Caco-2 (cell line): ENCODE results near the gene FMN1. TPM values are rescaled to one million over a fixed set of nuclear protein-coding genes. Genes with fewer than 3 reads are reported as not detected.

Experiments used
- BruUV-seq: library from RNA; stranded (reverse); fragments of 400-500 nt; replicated peaks from 2 replicates; lab custom pipeline; 2021; lab: Mats Ljungman, UMichigan
- CTCF ChIA-PET: fragments of 300-600 bp; sonication (Branson Sonifier 250); formaldehyde crosslinking; loops from one replicate; lab custom pipeline; 2022; ENCODE audit warnings: antibody characterized with exemption; lab: Charles Lee
- POLR2A ChIA-PET: fragments of 300-600 bp; sonication (Branson Sonifier 250); formaldehyde crosslinking; loops from one replicate; lab custom pipeline; 2022; ENCODE audit warnings: antibody characterized with exemption; lab: Charles Lee
- DNase-seq, 2 experiments: peaks; one replicate each; pipeline versions ENCODE4 v3.0.0 to v3.0.0-alpha.2; 2020 to 2022
- H3K27me3 ChIP-seq: replicated peaks from 2 replicates; pipeline ENCODE4 v1.6.0; 2011; ENCODE audit warnings: low read length; ENCODE audit not compliant: control insufficient read depth, insufficient read depth
- H3K36me3 ChIP-seq: 2 replicates; pipeline ENCODE4 v1.5.1; 2011; ENCODE audit warnings: low read length; ENCODE audit not compliant: control insufficient read depth, insufficient read depth
- H3K4me1 ChIP-seq: fragments of 250-450 bp; sonication (Bioruptor Pico); 2 replicates; pipeline ENCODE4 v1.5.1; 2020; ENCODE audit warnings: mild to moderate bottlenecking
- H3K4me3 ChIP-seq: 2 replicates; pipeline ENCODE4 v1.5.1; 2011; ENCODE audit warnings: low read depth, mild to moderate bottlenecking, control low read depth, low read length
- H3K9me3 ChIP-seq: fragments of 250-450 bp; sonication (Bioruptor Pico); 2 replicates; pipeline ENCODE4 v1.5.1; 2020; ENCODE audit warnings: mild to moderate bottlenecking, moderate library complexity
- H3K27ac Mint-ChIP-seq: one replicate; pipeline ENCODE4 v1.8.0; 2022; ENCODE audit warnings: mixed read lengths; ENCODE audit not compliant: unreplicated experiment
- H3K27me3 Mint-ChIP-seq: one replicate; pipeline ENCODE4 v1.8.0; 2022; ENCODE audit warnings: mixed read lengths; ENCODE audit not compliant: insufficient read depth, unreplicated experiment
- H3K36me3 Mint-ChIP-seq: one replicate; pipeline ENCODE4 v1.8.0; 2022; ENCODE audit warnings: mild to moderate bottlenecking, mixed read lengths; ENCODE audit not compliant: insufficient read depth, unreplicated experiment
- H3K4me1 Mint-ChIP-seq: one replicate; pipeline ENCODE4 v1.8.0; 2022; ENCODE audit warnings: low read depth, mixed read lengths; ENCODE audit not compliant: unreplicated experiment
- H3K4me3 Mint-ChIP-seq: one replicate; pipeline ENCODE4 v1.8.0; 2022; ENCODE audit warnings: mild to moderate bottlenecking, moderate library complexity, mixed read lengths; ENCODE audit not compliant: unreplicated experiment
- H3K9me3 Mint-ChIP-seq: one replicate; pipeline ENCODE4 v1.8.0; 2022; ENCODE audit warnings: mixed read lengths; ENCODE audit not compliant: unreplicated experiment
- CTCF ChIP-seq, 2 experiments: fragments of 200-600 bp in 1 of 2; IDR thresholded peaks; 1 replicate in 1 of 2; 2 replicates in 1 of 2; pipeline versions ENCODE4 v1.5.1 to v1.8.0; 2011 to 2022; ENCODE audit warnings: antibody characterized with exemption in 1 of 2, control low read depth in 1 of 2, inconsistent platforms in 1 of 2, low read depth in 1 of 2, low read length in 1 of 2, mild to moderate bottlenecking in 1 of 2, moderate library complexity in 1 of 2; ENCODE audit not compliant: insufficient read depth in 1 of 2, severe bottlenecking in 1 of 2, unreplicated experiment in 1 of 2
- intact Hi-C: fragments of 100-400 bp; cut with micrococcal nuclease; formaldehyde crosslinking; loops from one replicate; pipeline ENCODE4 v1.10.0; 2022; ENCODE audit not compliant: unreplicated experiment
- total RNA-seq: library from RNA; stranded (reverse); gene quantifications from 2 replicates; pipeline ENCODE4 v1.2.3, GENCODE V29; 2022

FMN1 gene
- total RNA-seq, 1 experiment from 2014 or later = 1.6 TPM

GRCh38 chr15:32861761-32862160 lies 332.8 kb downstream of the FMN1 start:
- TF ChIP-seq CTCF (IDR thresholded peaks at IDR 0.05; ENCODE audit: insufficient read depth in 1 of 2, low read depth in 1 of 2, low read length in 1 of 2, severe bottlenecking in 1 of 2, unreplicated experiment in 1 of 2) = no peak
- no TSS peak for BruUV-seq
- no peak overlapping the region for H3K4me3 Mint-ChIP-seq
- CTCF ChIA-PET = interaction anchor here (1.1 kb wide), 1 partner anchor 18 kb away, joined by 3 read pairs; no protein-coding TSS in a partner anchor
- intact Hi-C loops = no loop called here
- H3K27ac Mint-ChIP-seq = no peak overlapping the region
- no peak overlapping the region for H3K4me3 ChIP-seq
- no peaks in the 10 kb centered on the region for H3K9me3 ChIP-seq
- H3K36me3 Mint-ChIP-seq = no peaks in the 10 kb centered on the region
- no peaks in the 10 kb centered on the region for H3K27me3 ChIP-seq
- no peaks in the 10 kb centered on the region for H3K27me3 Mint-ChIP-seq
- H3K9me3 Mint-ChIP-seq = no peaks in the 10 kb centered on the region
- H3K4me1 ChIP-seq = peaks cover 5% of the 10 kb centered on the region
- POLR2A ChIA-PET = no interaction called here
- H3K36me3 ChIP-seq = no peaks in the 10 kb centered on the region
- DNase-seq = no peak
- peaks cover 4% of the 10 kb centered on the region for H3K4me1 Mint-ChIP-seq

- no peak for DNase-seq
- intact Hi-C loops = no loop called here
- H3K4me3 ChIP-seq = no peak overlapping the region
- H3K4me1 ChIP-seq = peaks cover 4% of the 10 kb centered on the region
- CTCF ChIA-PET = interaction anchor here (1.1 kb wide), 1 partner anchor 17 kb away, joined by 3 read pairs; no protein-coding TSS in a partner anchor
- no peak for TF ChIP-seq CTCF (IDR thresholded peaks at IDR 0.05; ENCODE audit: insufficient read depth in 1 of 2, low read depth in 1 of 2, low read length in 1 of 2, severe bottlenecking in 1 of 2, unreplicated experiment in 1 of 2)
- no peaks in the 10 kb centered on the region for H3K27me3 ChIP-seq
- H3K9me3 Mint-ChIP-seq = no peaks in the 10 kb centered on the region
- no peak overlapping the region for H3K4me3 Mint-ChIP-seq
- H3K36me3 Mint-ChIP-seq = no peaks in the 10 kb centered on the region
- H3K9me3 ChIP-seq = no peaks in the 10 kb centered on the region
- POLR2A ChIA-PET = no interaction called here
- no peaks in the 10 kb centered on the region for H3K4me1 Mint-ChIP-seq
- H3K36me3 ChIP-seq = no peaks in the 10 kb centered on the region
- H3K27me3 Mint-ChIP-seq = no peaks in the 10 kb centered on the region
- H3K27ac Mint-ChIP-seq = no peak overlapping the region
- no TSS peak for BruUV-seq
Measured at GRCh38 chr15:32861174-32861573, 333.3 kb downstream of the FMN1 start.

- H3K4me1 ChIP-seq = peaks cover 5% of the 10 kb centered on the region; the same call in 1 of the 2 replicates
- intact Hi-C loops = no loop called here
- POLR2A ChIA-PET = no interaction called here
- Mint-ChIP-seq H3K9me3 (no peaks in the 10 kb centered on the region), H3K27me3 (no peaks in the 10 kb centered on the region), H3K4me1 (no peaks in the 10 kb centered on the region), H3K27ac (no peak overlapping the region), H3K4me3 (no peak overlapping the region), H3K36me3 (no peaks in the 10 kb centered on the region)
- H3K27me3 ChIP-seq = no peaks in the 10 kb centered on the region
- H3K4me3 ChIP-seq = no peak overlapping the region
- CTCF ChIA-PET = no interaction called here
- H3K36me3 ChIP-seq = no peaks in the 10 kb centered on the region
- no peak for DNase-seq
- BruUV-seq = no TSS peak
- no peaks in the 10 kb centered on the region for H3K9me3 ChIP-seq
- TF ChIP-seq CTCF (IDR thresholded peaks at IDR 0.05; ENCODE audit: insufficient read depth in 1 of 2, low read depth in 1 of 2, low read length in 1 of 2, severe bottlenecking in 1 of 2, unreplicated experiment in 1 of 2) = no peak
Measured at GRCh38 chr15:32859996-32860395, 334.5 kb downstream of the FMN1 start.
